Chondrocyte (in vitro differentiated cells): ENCODE data around the gene NFE2L3. TPM values are rescaled to one million over a fixed set of nuclear protein-coding genes. Genes with fewer than 3 reads are reported as not detected.
"Not testable (repeated sequence)": the region's sequence is repeated elsewhere in the genome, so short reads cannot be mapped to it uniquely, and the experiment has no call there.

Experiments used
- DNase-seq: peaks from one replicate; pipeline ENCODE4 v3.0.0; 2021; ENCODE audit warnings: mixed read lengths, low spot score
- H3K27ac Mint-ChIP-seq: one replicate; pipeline ENCODE4 v1.8.0; 2021; ENCODE audit warnings: mild to moderate bottlenecking, moderate library complexity, mixed read lengths; ENCODE audit not compliant: unreplicated experiment
- H3K27me3 Mint-ChIP-seq: 2 replicates; pipeline ENCODE4 v1.8.0; 2021; ENCODE audit warnings: low read depth, mixed read lengths
- H3K36me3 Mint-ChIP-seq: 2 replicates; pipeline ENCODE4 v1.8.0; 2021; ENCODE audit warnings: low read depth, mixed read lengths
- H3K4me1 Mint-ChIP-seq: 2 replicates; pipeline ENCODE4 v1.8.0; 2021; ENCODE audit warnings: low read depth, mild to moderate bottlenecking, mixed read lengths
- H3K4me3 Mint-ChIP-seq: one replicate; pipeline ENCODE4 v1.8.0; 2021; ENCODE audit warnings: mild to moderate bottlenecking, moderate library complexity, mixed read lengths; ENCODE audit not compliant: unreplicated experiment
- H3K9me3 Mint-ChIP-seq: 2 replicates; pipeline ENCODE4 v1.8.0; 2021; ENCODE audit warnings: low read depth, mixed read lengths
- CTCF ChIP-seq: fragments of 200-600 bp; sonication (generic); IDR thresholded peaks from 2 replicates; pipeline ENCODE4 v1.5.0; 2021; ENCODE audit warnings: antibody characterized with exemption, mild to moderate bottlenecking, moderate library complexity
- total RNA-seq: library from RNA; stranded (reverse); gene quantifications from 3 replicates; pipeline ENCODE4 v1.2.1, GENCODE V29; 2021

NFE2L3 gene
- total RNA-seq, 1 donor from 2014 or later, result 0.52 TPM

- no peak for DNase-seq
- Mint-ChIP-seq H3K36me3 (peaks cover 78% of the 10 kb centered on the region), H3K27me3 (no peaks in the 10 kb centered on the region), H3K27ac (peak overlapping the region; percentile 78), H3K4me1 (peaks cover 59% of the 10 kb centered on the region), H3K4me3 (no peak overlapping the region), H3K9me3 (no peaks in the 10 kb centered on the region)
- no peak for TF ChIP-seq CTCF
Observed at GRCh38 chr7:26193432-26194207, 41.6 kb downstream of the NFE2L3 start.

- peak overlapping the region; percentile 4 for H3K4me3 Mint-ChIP-seq
- not testable (repeated sequence) for H3K27me3 Mint-ChIP-seq, H3K27ac Mint-ChIP-seq, DNase-seq, H3K9me3 Mint-ChIP-seq
- peaks cover 59% of the 10 kb centered on the region for H3K4me1 Mint-ChIP-seq
- H3K36me3 Mint-ChIP-seq, result peaks cover 78% of the 10 kb centered on the region
Observed at GRCh38 chr7:26194764-26195163, 42.8 kb downstream of the NFE2L3 start.

GRCh38 chr7:26195182-26195581, 43.2 kb downstream of the NFE2L3 start:
- Mint-ChIP-seq H3K27ac (no peak overlapping the region), H3K4me1 (peaks cover 59% of the 10 kb centered on the region), H3K36me3 (peaks cover 77% of the 10 kb centered on the region), H3K9me3 (no peaks in the 10 kb centered on the region), H3K4me3 (no peak overlapping the region), H3K27me3 (no peaks in the 10 kb centered on the region)
- TF ChIP-seq CTCF, result no peak
- no peak for DNase-seq

GRCh38 chr7:26195867-26196657, 44.1 kb downstream of the NFE2L3 start:
- Mint-ChIP-seq H3K36me3 (peaks cover 71% of the 10 kb centered on the region), H3K27ac (peak overlapping the region; percentile 87), H3K4me1 (peaks cover 55% of the 10 kb centered on the region), H3K27me3 (no peaks in the 10 kb centered on the region), H3K4me3 (peak overlapping the region; percentile 66), H3K9me3 (no peaks in the 10 kb centered on the region)
- no peak for DNase-seq
- TF ChIP-seq CTCF, result no peak

- Mint-ChIP-seq H3K4me3 (peak overlapping the region; percentile 99), H3K9me3 (no peaks in the 10 kb centered on the region), H3K4me1 (peaks cover 48% of the 10 kb centered on the region), H3K27ac (peak overlapping the region; percentile 87), H3K36me3 (peaks cover 64% of the 10 kb centered on the region), H3K27me3 (no peaks in the 10 kb centered on the region)
- no peak for DNase-seq
- TF ChIP-seq CTCF, result no peak
Observed at GRCh38 chr7:26197153-26198115, 45.4 kb downstream of the NFE2L3 start.
